ENCODE results near the gene CFAP46.
"Not testable (repeated sequence)": the region's sequence is repeated elsewhere in the genome, so short reads cannot be mapped to it uniquely, and the experiment has no call there.

The CFAP46 gene

DNA sequence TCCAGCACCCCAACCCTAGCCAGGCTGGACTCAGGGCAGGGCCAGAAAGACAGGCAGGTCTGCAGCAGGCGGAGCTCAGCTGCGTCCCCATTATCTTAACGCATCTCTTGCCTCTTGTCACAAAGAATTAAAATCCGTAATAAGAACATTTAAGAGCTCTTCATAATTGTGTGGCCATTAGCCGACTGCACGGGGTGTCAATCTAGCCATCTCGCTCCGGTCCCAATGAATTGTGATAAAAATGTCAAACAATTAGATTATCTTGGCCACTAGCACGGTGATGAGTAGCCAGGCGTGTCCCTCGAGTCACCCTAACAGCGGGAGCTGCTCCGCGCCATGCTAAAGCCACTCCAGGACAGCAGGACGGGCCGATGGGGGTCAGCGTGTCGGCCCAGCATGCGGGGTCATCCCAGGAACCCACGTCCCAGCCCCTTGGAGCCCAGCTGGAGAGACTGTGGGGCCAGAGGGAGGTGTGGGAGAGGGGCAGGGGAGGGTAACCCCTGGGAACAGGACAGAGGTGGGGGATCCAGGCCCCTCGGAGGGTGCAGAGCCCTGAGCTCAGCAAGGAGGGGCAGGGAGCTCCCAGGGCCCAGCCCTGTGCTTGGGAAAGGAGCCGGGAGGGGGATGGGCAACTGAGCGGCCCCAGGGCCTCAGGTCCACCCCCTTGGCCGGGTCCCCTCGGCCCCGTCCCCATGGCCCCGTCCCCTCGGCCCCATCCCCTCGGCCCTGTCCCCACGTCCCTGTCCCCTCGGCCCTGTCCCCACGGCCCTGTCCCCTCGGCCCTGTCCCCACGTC is 138.8 kb downstream of the CFAP46 start:
- DNase-seq, result no peak

DNA sequence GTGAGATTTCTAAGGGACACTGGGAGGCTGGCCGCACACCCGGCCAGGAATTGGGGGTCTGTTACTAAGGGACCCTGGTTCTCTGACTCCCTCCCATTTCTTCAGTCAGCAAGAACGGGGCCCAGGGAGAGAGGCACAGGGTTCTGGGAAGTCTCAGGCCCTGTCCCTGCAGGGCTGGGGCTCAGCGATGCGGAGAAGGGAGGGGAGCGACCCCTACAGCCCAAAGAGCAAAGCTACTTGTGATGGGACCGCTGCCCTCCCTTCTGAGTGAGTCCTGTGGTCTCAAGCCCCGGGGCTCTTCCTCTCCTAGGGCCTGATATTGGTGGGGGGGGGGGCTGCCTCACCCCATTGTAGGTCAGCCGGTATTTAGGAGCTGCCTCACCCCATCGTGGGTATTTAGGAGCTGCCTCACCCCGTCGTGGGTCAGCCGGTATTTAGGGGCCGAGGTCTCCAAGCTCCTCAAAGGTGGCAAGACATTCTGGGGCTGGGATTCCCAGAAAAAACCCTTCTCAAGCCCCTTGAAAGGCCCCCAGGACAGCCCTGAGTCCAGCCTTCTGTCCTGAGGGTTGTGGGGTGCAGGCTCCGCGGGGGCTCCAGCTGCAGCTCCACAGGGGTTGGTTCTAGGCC is 139.6 kb downstream of the CFAP46 start:
- DNase-seq, result no peak

DNA sequence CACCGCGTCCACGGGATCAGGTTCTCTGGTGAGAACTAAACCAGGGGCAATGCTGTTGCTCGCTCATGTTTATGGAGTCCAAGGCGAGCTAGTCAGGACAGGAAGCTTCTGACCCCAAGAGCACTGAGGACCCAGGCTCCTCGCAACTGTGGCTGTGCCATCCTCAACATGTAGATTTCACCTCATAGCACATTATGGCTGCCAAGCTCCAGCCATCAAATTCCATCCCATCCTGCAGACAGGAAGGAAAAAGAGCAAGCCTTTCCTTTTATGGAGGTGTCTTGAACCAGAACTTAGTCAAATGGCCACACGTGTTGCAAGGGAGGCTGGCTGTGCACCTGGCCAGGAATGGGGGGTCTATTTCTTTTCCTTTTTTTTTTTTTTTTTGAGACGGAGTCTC is 140.3 kb downstream of the CFAP46 start:
- no peak for DNase-seq

DNA sequence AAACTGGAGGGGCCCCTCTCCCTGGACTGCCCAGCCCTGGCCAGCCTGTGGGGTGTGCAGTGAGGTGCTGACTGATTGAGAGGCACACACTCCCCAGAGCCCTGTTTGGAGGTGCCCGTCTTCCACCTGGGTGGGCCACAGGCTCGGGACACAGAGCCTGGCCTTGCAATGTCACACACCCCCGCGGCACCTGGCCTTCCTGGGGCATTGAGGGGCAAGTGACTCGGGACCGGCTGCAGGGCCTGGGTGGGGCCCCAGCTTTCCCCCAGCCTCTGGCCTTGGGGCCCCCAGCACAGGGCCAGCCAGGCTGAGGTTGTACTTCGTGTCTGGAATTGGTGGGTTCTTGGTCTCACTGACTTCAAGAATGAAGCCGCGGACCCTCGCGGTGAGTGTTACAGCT is 142.5 kb downstream of the CFAP46 start:
- no peak for DNase-seq

DNA sequence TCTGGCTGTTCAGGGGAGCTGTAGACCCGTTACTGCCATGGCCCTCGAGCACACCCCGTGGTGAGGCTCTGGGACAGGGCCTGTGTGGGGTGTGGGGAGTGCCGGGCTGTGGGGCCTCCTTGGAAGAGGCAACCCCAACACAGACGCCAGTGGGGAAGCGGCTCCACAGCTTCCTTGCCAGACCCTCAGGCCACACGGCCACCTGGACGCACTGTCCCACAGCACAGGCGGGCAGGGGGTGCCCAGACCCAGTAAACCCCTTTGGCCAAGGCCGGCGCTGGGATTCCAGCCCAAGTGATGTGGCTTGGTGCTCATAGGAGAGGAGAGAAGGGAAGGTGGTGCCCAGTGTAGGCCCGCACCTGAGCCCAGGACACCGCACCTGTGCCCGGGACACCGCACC is 143.5 kb downstream of the CFAP46 start:
- DNase-seq, result no peak

DNA sequence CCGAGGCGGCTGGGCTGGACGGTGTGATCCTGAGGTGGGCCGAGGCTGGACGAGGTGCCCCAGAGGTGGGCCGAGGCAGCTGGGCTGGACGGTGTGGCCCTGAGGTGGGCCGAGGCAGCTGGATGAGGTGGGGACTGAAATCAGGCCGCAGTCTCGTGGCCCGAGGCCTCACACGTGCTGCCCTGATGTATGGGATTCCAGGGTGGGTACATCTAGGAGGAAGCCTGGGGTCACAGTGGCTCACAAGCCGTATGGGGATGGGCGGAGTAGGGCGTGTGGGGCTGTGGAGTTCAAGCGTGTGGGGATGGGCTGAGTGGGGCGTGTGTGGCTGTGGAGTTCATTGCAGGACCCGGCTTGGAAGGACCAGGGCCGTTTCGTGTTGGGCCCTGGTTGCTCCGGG is 144.0 kb downstream of the CFAP46 start:
- DNase-seq, result no peak

DNA sequence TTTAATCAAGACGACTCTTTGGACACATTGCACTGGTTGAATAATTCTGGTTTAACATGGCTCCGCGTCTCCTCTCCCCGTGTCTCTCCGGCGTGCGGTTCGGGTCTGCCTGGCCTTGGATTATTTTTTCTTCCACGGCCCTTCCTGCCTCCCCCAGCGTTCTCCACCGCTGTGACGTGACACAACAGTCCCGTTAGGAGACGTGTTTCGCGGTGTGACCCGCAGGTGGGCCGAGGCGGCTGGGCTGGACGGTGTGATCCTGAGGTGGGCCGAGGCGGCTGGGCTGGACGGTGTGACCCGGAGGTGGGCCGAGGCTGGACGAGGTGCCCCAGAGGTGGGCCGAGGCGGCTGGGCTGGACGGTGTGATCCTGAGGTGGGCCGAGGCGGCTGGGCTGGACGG is 144.4 kb downstream of the CFAP46 start:
- DNase-seq, result not testable (repeated sequence)

DNA sequence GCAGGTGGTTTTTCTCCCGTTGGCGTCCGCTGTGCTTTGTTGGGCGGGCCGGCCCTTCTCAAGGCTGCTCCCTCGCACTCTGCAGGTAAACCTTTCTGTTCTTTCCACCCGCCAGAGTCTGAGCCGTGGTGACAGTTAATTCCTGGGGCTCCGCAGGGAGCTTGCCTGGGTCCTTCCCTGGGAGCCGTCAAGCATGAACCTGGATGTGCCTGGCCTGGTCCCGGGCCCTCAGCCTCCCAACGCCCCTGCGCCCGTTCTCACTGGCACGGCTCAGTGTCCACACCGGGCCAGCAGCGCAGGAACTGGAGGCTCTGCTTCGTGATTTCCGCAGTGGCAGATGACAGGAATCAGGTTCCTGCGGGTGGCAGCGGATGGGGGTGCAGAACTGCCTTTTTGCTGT is 145.5 kb downstream of the CFAP46 start:
- DNase-seq, result no peak

DNA sequence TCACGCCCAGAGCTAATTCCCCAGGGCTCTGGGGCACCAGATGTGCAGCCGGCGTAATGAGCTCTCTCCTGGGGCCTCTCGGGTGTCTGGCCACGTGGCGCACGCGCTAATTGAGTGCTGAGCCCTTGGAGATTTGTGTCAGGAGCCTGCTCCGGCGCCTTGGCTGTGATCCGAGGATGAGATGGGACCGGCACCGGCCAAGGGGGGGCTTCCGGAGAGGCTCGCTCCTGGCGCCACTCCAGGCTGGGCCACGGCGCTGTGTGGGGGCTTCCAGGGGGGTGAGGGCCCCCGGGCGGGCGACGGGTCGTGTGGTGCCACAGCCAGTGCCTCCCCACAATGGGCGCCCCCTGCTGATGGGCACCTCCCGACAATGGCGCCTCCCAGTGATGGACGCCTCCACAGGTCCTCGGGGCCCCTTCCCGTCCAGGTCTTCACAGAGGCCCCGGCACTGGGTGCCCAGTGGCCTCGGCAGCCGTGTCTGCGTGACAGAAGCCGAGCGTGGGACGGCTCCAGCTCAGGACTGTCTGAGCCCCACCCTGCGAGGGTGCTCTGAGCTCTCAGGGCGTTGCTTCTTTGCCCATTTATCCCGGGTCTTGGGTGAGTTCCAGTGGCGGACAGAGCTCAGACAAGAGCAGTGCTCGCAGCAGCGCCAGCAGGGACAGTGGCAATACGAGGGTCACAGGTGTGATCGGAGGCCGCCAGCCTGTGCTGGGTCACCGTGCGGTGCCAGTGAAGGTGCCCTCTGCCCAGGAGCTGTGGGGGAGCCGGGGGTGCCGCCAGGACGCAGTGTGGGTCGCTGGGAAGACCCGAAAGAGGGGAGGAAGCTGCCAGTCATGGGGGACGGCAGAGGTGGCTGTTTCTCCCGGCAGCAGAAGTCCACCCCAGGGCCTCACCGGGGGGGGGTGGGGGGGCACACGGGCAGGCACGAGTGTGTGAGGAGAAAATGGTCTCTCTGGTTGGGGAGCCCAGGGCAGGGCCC is 148.2 kb downstream of the CFAP46 start:
- DNase-seq, result no peak

DNA sequence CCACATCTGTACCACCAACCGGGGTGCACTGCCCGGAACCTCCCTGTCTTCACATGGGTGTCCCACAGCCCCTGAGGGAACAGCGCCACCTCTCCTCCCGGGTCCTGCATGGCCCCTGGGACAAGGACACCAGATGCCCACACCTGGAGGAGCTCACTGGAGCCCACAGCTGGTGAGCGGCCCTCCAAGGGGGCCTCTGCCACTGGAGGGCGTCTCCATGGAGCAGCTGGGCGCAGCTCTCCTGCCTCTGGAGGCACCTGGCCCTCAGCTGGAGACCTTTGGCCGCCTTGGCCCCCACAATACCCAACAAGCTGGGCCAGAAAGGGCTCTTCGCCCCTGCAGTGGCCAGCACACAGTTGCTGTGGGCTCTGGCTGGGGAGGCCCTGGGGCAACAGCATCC is 149.2 kb downstream of the CFAP46 start:
- no peak for DNase-seq

DNA sequence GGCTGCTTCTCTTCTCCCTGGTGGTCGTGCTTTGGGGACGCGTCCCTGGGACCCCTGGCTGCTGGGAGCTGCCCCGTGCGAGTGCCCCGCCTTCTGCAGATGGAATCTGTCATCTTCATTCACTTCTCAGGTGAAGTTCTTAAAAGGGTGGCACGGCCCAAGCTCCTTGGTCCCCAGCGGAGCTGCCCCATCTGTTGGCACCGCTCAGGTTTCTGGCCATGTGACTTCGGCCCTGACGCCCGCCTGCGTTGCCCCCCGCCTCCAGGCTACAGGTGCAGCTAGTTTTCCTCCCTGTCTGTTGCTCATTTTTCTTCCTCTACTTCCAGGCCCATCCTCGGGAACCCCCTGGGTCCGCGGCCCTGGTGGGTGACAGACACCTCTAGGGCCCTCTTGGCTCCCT is 149.6 kb downstream of the CFAP46 start:
- DNase-seq, result no peak

DNA sequence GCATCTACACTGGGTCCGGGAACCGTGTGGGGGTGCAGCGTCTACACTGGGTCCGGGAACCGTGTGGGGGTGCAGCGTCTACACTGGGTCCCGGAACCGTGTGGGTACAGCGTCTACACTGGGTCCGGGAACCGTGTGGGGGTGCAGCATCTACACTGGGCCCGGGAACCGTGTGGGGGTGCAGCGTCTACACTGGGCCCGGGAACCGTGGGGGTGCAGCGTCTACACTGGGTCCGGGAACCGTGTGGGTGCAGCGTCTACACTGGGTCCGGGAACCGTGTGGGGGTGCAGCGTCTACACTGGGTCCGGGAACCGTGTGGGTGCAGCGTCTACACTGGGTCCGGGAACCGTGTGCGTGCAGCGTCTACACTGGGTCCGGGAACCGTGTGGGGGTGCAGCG is 150.3 kb downstream of the CFAP46 start:
- not testable (repeated sequence) for DNase-seq

DNA sequence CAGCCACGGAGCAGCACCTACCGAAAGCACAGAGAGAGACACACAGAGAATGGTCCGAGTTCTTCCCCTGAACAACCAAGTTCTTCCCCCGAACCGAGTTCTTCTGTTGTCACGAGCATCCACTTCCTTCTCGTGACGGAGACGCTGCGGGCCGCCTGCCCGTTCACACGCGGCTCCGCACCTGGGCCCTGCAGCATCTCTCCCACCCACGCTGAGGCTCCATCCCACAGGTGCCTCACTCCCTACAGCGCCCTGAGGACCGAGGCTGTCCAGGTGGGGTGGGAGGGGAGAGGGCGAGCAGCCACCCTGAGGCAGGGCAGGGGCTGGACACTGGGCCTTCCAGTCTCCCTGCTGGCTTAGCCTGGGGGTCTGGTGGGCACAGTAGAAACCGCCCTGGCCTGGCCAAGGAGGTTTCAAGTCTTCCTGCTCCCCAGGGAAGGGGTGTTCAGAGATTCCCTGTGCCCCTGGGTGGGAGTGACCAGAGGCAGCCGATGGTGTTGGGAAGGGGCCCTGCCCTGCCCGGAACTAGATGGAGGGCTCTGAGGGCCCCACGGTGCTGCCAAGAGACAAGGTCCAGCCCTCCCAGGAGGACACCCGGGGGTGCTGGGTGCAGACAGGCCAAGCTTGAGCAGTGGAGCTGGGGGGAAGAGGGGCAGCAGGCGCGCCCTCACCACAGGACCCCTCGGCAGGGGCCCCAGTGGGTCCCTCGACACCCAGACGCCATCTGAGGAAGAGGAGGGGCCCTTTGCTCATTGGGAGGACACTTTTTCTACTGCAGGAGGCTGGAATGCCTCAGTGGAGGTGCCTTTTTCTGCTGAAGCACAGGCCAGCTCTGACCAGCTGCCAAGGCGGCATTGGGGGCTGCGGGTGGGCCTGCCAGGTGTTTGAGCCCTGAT is 151.2 kb downstream of the CFAP46 start:
- DNase-seq, result no peak

DNA sequence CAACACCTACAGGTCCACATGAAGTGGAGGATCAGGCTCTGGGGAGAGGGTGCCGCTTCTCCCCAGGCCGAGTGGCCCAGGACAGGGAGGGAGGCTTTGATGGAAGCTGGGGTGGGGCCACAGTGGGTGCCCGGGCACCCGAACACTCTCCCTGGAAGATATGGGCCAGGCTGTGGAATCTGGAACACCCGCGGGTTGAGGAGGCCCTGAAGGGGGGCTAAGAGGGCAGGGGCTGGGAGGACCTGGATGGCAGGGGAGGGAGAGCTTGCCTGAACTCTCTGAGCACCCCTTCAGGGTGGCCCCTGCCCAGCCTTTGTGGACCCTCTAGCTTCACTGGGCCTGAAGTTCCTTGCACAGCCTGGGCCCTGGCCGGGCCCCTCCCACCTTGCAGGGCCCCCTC is 151.9 kb downstream of the CFAP46 start:
- no peak for DNase-seq

DNA sequence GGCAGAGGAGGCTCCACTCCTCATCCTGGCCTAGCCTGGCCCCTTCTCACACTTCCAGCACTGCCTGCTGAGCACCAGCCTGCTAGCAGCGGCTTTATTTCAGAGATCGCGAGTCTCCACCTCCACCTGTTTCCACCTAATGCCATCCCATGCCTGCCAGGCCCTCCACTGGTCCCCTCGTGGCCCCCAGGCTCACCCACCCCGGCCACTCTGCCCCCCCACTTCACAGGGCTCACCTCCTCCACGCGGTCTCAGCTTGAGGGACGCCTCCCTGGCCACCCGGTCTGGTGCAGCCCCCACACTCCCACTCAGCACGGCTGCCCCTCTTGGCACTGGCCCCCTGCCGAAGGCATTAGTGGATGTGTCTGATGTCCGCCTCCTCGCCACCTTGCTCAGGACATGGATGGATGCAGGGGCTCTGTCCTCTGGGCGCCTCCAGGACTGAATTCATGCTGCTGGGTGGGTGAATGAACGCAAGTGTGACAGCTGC is 152.7 kb downstream of the CFAP46 start:
- no peak for DNase-seq

DNA sequence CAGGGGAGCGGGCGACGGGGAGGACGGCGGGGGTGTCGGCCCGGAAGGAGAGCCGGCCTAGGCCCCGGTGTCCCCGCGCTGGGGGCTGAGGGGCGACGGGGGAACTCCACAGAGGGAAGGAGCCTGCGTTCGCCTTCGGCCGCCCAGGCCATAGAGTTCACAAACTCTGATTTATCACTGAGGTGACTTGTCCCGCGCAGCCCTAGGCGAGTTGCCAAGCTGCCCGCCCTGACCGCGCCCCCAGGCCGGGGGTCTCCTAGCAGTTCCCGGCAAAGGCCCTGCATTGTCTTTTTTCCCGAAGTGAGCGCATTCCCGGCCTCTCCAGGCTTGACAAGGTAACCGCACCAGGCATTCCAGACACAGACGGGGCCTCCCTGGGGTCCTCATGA is 153.5 kb downstream of the CFAP46 start:
- DNase-seq, result no peak

DNA sequence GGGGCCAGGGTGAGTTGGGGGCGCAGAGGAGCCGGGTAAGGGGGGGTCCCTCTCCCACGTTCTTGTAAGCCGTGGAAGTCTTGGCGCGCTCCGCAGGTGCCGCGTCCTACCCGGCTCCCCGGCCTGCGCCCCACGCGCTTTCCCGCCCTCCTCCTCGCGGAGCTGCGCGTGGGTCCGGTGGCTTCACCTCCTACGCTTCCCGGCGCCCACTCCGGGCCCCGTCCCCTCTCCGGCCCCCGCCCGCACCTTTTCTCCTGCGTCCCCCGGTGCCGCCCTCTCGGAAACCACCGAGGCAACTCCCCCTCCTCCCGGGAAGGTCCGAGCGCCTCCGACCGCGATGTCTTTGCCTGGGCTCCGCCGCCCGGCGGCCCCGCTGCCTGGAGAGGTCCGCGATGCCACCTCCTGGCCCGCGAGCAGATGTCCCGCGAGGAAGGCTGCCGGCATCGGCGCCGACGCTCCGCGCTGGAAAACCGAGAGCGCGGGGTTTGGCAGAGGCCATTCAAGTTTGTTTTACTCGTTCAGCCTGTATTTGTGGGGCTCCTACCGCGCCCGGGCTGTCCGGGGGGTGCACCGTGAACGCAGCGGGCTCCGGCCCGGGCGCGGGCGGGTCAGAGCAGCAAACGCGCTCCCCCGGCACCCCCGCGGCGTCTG is 154.1 kb downstream of the CFAP46 start:
- peak; percentile 13 for DNase-seq

DNA sequence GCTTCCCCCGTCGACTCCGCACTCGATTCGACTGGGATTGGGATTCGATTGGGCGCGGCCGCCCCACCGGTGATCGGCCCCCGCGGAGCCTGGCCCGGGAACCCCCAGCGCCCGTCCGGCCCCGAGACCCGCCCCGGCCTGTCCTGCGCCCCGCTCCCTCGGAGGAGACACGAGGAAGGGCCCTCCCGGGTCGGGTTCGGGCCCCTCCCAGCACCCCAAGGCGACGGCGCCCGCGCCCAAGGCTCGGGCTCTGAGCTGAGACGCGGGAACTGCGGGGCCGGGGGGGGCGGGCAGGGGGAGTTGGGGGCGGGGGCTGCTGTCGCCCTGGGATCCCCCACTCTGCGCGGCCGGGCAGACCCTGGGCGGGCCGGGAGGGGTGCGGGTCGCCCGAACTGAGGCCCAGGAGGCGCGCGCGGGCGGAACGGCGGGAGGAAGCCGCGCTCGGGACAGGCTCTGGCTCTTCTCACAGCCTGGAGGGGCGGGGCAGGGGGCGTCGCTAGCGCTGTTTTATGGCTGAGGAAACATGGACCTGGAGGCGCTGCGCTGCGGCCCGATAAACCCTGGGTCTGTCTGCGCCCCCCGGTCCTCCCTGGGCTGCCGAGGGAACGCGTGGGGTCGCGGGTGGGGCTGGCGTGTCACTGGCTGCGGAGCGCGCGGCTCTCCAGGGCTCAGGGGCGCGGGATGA is 154.7 kb downstream of the CFAP46 start:
- DNase-seq, result no peak

DNA sequence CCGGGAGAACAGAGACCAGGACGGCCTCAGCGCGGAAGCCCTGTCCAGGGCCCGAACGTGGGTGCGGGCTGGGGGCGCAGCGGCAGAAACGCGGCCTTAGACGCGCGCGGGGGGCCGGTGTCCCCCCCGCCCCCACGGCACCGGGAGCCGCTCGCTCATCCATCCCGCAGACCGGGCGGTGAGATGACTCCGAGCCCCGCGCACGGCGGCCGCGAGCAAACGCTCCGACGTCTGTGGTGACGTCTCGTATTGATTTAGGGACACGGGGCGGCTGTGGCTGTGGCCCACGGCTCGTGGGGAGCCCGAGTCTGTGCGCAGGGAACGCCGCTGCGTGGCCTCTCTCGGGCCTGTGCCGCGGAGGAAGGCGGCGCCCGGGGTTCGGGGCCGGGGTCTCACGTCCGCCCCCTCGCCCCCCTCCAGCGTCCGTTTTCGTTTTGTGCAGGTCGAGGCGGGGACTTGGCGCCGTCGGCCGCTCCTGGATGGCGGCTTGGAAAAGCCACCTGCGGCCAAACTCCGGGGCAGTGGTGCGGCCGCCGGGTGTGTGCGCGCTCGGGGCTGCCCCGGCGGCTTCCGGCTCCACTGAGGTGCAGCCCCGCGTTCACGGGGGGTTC is 155.4 kb downstream of the CFAP46 start:
- DNase-seq, result no peak

DNA sequence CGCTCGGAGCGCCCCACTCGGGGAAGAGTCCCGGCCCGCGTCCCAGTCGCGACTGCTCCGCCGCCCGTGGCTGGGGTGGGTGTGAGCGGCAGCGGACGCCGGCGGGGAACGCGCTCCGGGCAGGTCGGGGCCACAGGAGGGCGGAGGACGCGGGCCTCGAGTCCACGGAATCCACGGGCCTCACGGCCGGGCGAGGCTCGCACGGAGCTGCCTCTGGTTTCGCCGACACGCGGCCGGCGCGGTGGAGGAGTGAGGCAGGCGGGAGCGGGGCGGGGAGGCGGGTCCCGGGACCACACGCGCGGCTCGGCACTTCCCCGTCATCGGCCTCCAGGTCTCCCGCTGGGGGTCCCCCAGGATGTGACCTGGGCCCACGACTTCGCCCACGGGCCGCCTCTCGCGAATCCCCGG is 155.9 kb downstream of the CFAP46 start:
- no peak for DNase-seq

Data from hematopoietic multipotent progenitor cell treated with erythropoietin and hydrocortisone succinate and interleukin-3 and kit ligand, for 6 days (in vitro differentiated cells).